SK-N-MC (cell line): ENCODE measurements around the gene DLG1.

ENCODE experiments used
- DNase-seq: peaks from one replicate; pipeline ENCODE4 v3.0.0-alpha.2; 2011; ENCODE audit warnings: low read depth, low spot score
- H3K27ac ChIP-seq: fragments of 200-600 bp; sonication (generic); 2 replicates; pipeline ENCODE4 v1.5.1; 2016; ENCODE audit warnings: mixed run types
- H3K36me3 ChIP-seq: fragments of 200-600 bp; sonication (generic); 2 replicates; pipeline ENCODE4 v1.6.1; 2017; ENCODE audit warnings: antibody characterized with exemption, low read length, mixed read lengths; ENCODE audit not compliant: insufficient read depth
- H3K4me3 ChIP-seq: fragments of 200-600 bp; sonication (generic); 2 replicates; pipeline ENCODE4 v1.5.1; 2016
- H3K9ac ChIP-seq: fragments of 200-600 bp; sonication (generic); 2 replicates; pipeline ENCODE4 v1.8.0; 2017; ENCODE audit warnings: mixed run types, mixed read lengths; ENCODE audit not compliant: insufficient read length
- H3K9me3 ChIP-seq: fragments of 200-600 bp; sonication (generic); 2 replicates; pipeline ENCODE4 v1.6.1; 2017; ENCODE audit warnings: low read depth, mild to moderate bottlenecking, antibody characterized with exemption, low read length, moderate library complexity, mixed read lengths
- EZH2 ChIP-seq: fragments of 200-600 bp; sonication (generic); IDR thresholded peaks from one replicate; pipeline ENCODE4 v1.6.1; 2017; ENCODE audit warnings: antibody characterized with exemption
- FOXP2 ChIP-seq: optimal IDR thresholded peaks from 2 replicates; pipeline ENCODE3; 2011; ENCODE audit warnings: mild to moderate bottlenecking, moderate library complexity; ENCODE audit not compliant: insufficient read depth; ENCODE audit errors: extremely low read length, control extremely low read depth
- POLR2AphosphoS5 ChIP-seq: IDR thresholded peaks from 2 replicates; pipeline ENCODE4 v1.6.1; 2012; ENCODE audit warnings: mild to moderate bottlenecking, low read depth, low read length, borderline replicate concordance

Gene DLG1

GRCh38 chr3:197178998-197179397 is 119.4 kb downstream of the DLG1 start:
- H3K9me3 ChIP-seq = no peaks in the 10 kb centered on the region
- H3K9ac ChIP-seq = no peak overlapping the region
- DNase-seq = no peak
- H3K4me3 ChIP-seq = no peak overlapping the region
- H3K27ac ChIP-seq = no peak overlapping the region
- TF ChIP-seq EZH2 = no peak
- no peak for TF ChIP-seq POLR2AphosphoS5
- TF ChIP-seq FOXP2 = no peak
- H3K36me3 ChIP-seq = no peaks in the 10 kb centered on the region; the same call in 1 of the 2 replicates

DNA sequence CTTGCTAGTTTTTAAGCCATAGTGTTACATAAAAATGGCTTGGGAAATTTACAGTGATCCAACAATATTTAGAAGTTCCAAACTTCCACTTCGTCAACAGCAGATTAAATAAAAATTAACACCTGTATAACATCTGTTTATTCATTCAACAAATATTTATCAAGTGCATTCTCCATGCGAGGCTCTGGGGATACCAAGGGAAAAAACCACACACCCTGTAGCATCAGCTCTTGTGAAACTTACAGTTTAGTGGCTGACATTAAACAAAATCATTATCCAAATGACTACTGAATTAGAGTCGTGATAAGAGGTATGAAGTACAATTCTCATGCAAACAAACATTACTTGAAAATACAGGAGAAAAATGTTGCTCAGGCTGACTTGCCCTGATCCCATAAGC is 122.9 kb downstream of the DLG1 start:
- Histone ChIP-seq H3K4me3 (peak overlapping the region; percentile 63), H3K36me3 (peaks cover 4% of the 10 kb centered on the region; the same call in 1 of the 2 replicates), H3K9me3 (no peaks in the 10 kb centered on the region), H3K27ac (peak overlapping the region; percentile 93), H3K9ac (peak overlapping the region; percentile 58)
- TF ChIP-seq EZH2 (no peak), POLR2AphosphoS5 (no peak), FOXP2 (no peak)
- no peak for DNase-seq

- TF ChIP-seq EZH2 = no peak
- peak; percentile 39; the same call in 1 of the 2 replicates for TF ChIP-seq POLR2AphosphoS5
- Histone ChIP-seq H3K9ac (peak overlapping the region; percentile 58), H3K27ac (peak overlapping the region; percentile 93), H3K36me3 (peaks cover 7% of the 10 kb centered on the region; the same call in 1 of the 2 replicates), H3K9me3 (no peaks in the 10 kb centered on the region), H3K4me3 (peak overlapping the region; percentile 63)
- DNase-seq = peak; percentile 93
These were observed 123.5 kb downstream of the DLG1 start for GRCh38 chr3:197174927-197175326.

- no peak overlapping the region for H3K27ac ChIP-seq
- no peak for TF ChIP-seq POLR2AphosphoS5
- H3K9me3 ChIP-seq = no peaks in the 10 kb centered on the region
- peaks cover 7% of the 10 kb centered on the region; the same call in 1 of the 2 replicates for H3K36me3 ChIP-seq
- H3K4me3 ChIP-seq = no peak overlapping the region
- no peak for DNase-seq
- H3K9ac ChIP-seq = no peak overlapping the region
These were observed 124.8 kb downstream of the DLG1 start for GRCh38 chr3:197173620-197174019.

GRCh38 chr3:197171481-197172067 is 126.8 kb downstream of the DLG1 start:
- Histone ChIP-seq H3K36me3 (0 out of 2 replicates have a peak, but pooled peaks cover 7% of the 10 kb centered on the region), H3K9me3 (no peaks in the 10 kb centered on the region), H3K4me3 (no peak overlapping the region), H3K9ac (no peak overlapping the region), H3K27ac (no peak overlapping the region)
- no peak for DNase-seq
- TF ChIP-seq POLR2AphosphoS5 = no peak

DNA sequence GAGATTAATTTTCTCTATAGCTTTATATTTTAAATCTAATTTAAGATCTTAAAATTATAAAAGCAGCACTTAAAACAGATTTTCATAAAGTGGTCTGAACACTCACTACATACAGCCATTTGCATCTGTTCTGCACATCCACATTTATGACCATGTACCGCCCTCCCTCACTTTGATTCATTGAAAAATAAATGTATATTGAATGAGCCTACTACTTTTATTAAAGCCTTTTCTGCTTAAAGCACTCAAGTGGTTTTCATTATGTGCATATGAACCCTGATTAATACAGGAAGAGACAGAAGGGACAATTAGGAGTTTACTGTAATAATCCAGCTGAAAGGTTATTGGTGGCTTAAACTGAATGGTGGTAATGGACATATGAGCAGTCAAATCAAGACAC is 129.4 kb downstream of the DLG1 start:
- TF ChIP-seq FOXP2 (no peak), EZH2 (no peak), POLR2AphosphoS5 (no peak)
- Histone ChIP-seq H3K27ac (peak overlapping the region; percentile 40; the same call in 1 of the 2 replicates), H3K36me3 (peaks cover 7% of the 10 kb centered on the region; the same call in 1 of the 2 replicates), H3K9me3 (no peaks in the 10 kb centered on the region), H3K4me3 (no peak overlapping the region), H3K9ac (no peak overlapping the region)
- DNase-seq = no peak

DNA sequence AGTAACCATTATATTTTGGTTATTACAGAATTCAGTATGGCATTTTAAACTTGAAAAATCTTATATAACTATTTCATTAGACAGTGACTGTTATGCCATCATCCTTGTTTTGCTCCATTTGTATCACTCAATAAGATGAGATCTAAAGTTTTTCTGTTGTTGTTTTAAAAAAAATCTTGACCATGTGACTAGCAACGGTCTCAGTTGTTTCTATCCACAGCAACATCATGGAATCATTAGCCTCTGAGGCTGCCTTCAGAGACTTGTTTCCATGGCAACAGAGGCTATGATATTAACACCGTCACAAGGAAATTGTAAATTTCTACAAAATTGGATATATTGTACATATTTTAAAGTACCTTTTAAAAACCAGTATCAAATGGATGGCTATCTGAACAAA is 129.8 kb downstream of the DLG1 start:
- no peak for DNase-seq
- Histone ChIP-seq H3K4me3 (no peak overlapping the region), H3K27ac (no peak overlapping the region), H3K9ac (no peak overlapping the region), H3K9me3 (no peaks in the 10 kb centered on the region), H3K36me3 (peaks cover 7% of the 10 kb centered on the region; the same call in 1 of the 2 replicates)
- TF ChIP-seq FOXP2 (no peak), POLR2AphosphoS5 (no peak), EZH2 (no peak)

DNA sequence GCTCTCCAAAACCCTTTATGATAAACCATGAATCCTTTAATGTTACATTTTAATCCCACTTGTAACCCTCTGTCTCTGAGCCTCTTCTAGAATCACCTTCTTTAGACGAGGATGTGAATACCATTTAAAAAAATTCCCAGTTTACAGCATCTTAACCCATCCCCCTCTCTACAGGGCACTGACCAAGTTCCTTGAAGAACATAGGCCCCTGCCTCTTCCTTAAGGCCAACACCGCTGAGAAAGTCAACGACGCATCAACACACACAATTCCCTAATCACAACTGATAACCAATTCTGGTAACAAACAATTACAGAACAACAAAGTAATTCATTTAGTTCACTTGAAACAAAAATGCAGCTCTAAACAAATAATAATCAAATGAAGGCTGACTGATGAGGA is 130.3 kb downstream of the DLG1 start:
- TF ChIP-seq FOXP2 = no peak
- TF ChIP-seq POLR2AphosphoS5 = no peak
- TF ChIP-seq EZH2 = no peak
- H3K4me3 ChIP-seq = no peak overlapping the region
- DNase-seq = no peak
- H3K27ac ChIP-seq = no peak overlapping the region
- H3K9me3 ChIP-seq = no peaks in the 10 kb centered on the region
- H3K36me3 ChIP-seq = peaks cover 11% of the 10 kb centered on the region; the same call in 1 of the 2 replicates
- H3K9ac ChIP-seq = no peak overlapping the region

- Histone ChIP-seq H3K4me3 (no peak overlapping the region), H3K36me3 (peaks cover 13% of the 10 kb centered on the region; the same call in 1 of the 2 replicates), H3K9ac (no peak overlapping the region), H3K27ac (no peak overlapping the region), H3K9me3 (no peaks in the 10 kb centered on the region)
- TF ChIP-seq EZH2 = no peak
- TF ChIP-seq POLR2AphosphoS5 = no peak
- no peak for TF ChIP-seq FOXP2
- no peak for DNase-seq
These were observed 130.9 kb downstream of the DLG1 start for GRCh38 chr3:197167549-197167948.
